GM12878 (cell line): ENCODE measurements around the gene C16orf78. TPM values are rescaled to one million over a fixed set of nuclear protein-coding genes. Genes with fewer than 3 reads are reported as not detected.

ENCODE experiments used
- ATAC-seq: fragments of 200-7000 bp; cut with Tn5 transposase; 3 replicates; pipeline ENCODE4 v1.9.1; 2020; ENCODE audit warnings: mild to moderate bottlenecking, moderate library complexity
- BruUV-seq: library from RNA; stranded (reverse); fragments of 400-500 nt; replicated peaks from 2 replicates; lab custom pipeline; 2021; lab: Mats Ljungman, UMichigan
- CTCF ChIA-PET: fragments of 300-600 bp; sonication (Branson Sonifier 250); formaldehyde crosslinking; extraction: SDS; loops from one replicate; lab custom pipeline; 2021; ENCODE audit warnings: inconsistent platforms; lab: Yijun Ruan, JAX
- POLR2A ChIA-PET: fragments of 350-600 bp; formaldehyde crosslinking; extraction: SDS; loops from one replicate; lab custom pipeline; 2021; ENCODE audit warnings: inconsistent platforms; lab: Charles Lee
- RAD21 ChIA-PET: fragments of 300-600 bp; sonication (Branson Sonifier 250); formaldehyde crosslinking; loops from one replicate; lab custom pipeline; 2023; ENCODE audit warnings: antibody characterized with exemption; ENCODE audit not compliant: unreplicated experiment; lab: Charles Lee
- SMC1A ChIA-PET: fragments of 300-600 bp; sonication (Branson Sonifier 250); formaldehyde crosslinking; loops from one replicate; lab custom pipeline; 2023; ENCODE audit not compliant: unreplicated experiment, uncharacterized antibody; lab: Charles Lee
- DNase-seq: peaks from one replicate; pipeline ENCODE4 v3.0.0-alpha.2; 2011; ENCODE audit warnings: low read depth, low spot score
- FAIRE-seq: peaks from 3 replicates; lab custom pipeline; 2011; peaks lifted over from hg19 to GRCh38; lab: Jason Lieb, UNC
- H2AFZ ChIP-seq: 2 replicates; pipeline ENCODE4 v1.6.0; 2011; ENCODE audit warnings: low read depth, low read length, control low read depth; ENCODE audit not compliant: control insufficient read depth
- H3K27ac ChIP-seq: 2 replicates; pipeline ENCODE4 v1.5.1; 2011; ENCODE audit warnings: control low read depth; ENCODE audit not compliant: control insufficient read depth, insufficient read depth
- H3K27me3 ChIP-seq, 2 experiments: replicated peaks in 1 of 2; 2 replicates each; pipeline versions ENCODE4 v1.6.0 to v1.6.1; 2011; ENCODE audit warnings: low read length in 1 of 2; ENCODE audit not compliant: control insufficient read depth in 2 of 2, insufficient read depth in 2 of 2
- H3K36me3 ChIP-seq, 2 experiments: 2 replicates each; pipeline ENCODE4 v1.5.1; 2011; ENCODE audit warnings: low read length in 1 of 2; ENCODE audit not compliant: control insufficient read depth in 2 of 2, insufficient read depth in 2 of 2
- H3K4me1 ChIP-seq: 2 replicates; pipeline ENCODE4 v1.6.1; 2011; ENCODE audit warnings: mild to moderate bottlenecking, low read length, moderate library complexity, mixed read lengths; ENCODE audit not compliant: control insufficient read depth, insufficient read depth
- H3K4me2 ChIP-seq: 2 replicates; pipeline ENCODE4 v1.6.0; 2011; ENCODE audit warnings: control low read depth; ENCODE audit not compliant: control insufficient read depth, insufficient read depth
- H3K4me3 ChIP-seq: fragments of 200-600 bp; sonication (generic); 2 replicates; pipeline ENCODE4 v1.5.1; 2016
- H3K79me2 ChIP-seq: 2 replicates; pipeline ENCODE4 v1.6.0; 2011; ENCODE audit warnings: low read length; ENCODE audit not compliant: control insufficient read depth, insufficient read depth
- H3K9ac ChIP-seq: 2 replicates; pipeline ENCODE4 v1.8.0; 2011; ENCODE audit warnings: low read length, control low read depth, mixed read lengths; ENCODE audit not compliant: control insufficient read depth, insufficient read depth
- H3K9me3 ChIP-seq: replicated peaks from 3 replicates; pipeline ENCODE4 v1.5.1; 2011; ENCODE audit warnings: mild to moderate bottlenecking, low read length; ENCODE audit not compliant: control insufficient read depth, insufficient read depth
- H4K20me1 ChIP-seq: 2 replicates; pipeline ENCODE4 v1.6.0; 2011; ENCODE audit not compliant: control insufficient read depth, insufficient read depth
- ATF7 ChIP-seq: fragments of 450-650 bp; IDR thresholded peaks from 2 replicates; pipeline ENCODE4 v1.6.1; 2016; ENCODE audit warnings: low read depth, mild to moderate bottlenecking
- E4F1 ChIP-seq: fragments of 450-650 bp; IDR thresholded peaks from 2 replicates; pipeline ENCODE4 v1.6.1; 2018; ENCODE audit warnings: borderline replicate concordance, mild to moderate bottlenecking; ENCODE audit not compliant: partially characterized antibody
- ESRRA ChIP-seq: IDR thresholded peaks from 2 replicates; pipeline ENCODE4 v1.6.1; 2012; ENCODE audit warnings: mild to moderate bottlenecking, low read length, improper control_type of control experiment
- FOXK2 ChIP-seq: fragments of 450-650 bp; IDR thresholded peaks from 2 replicates; pipeline ENCODE4 v1.6.1; 2017; ENCODE audit warnings: mild to moderate bottlenecking, moderate library complexity
- KAT2A ChIP-seq: conservative IDR thresholded peaks from 2 replicates; pipeline ENCODE4 v1.6.1; 2011; ENCODE audit warnings: low read depth, low read length; ENCODE audit not compliant: control insufficient read depth
- MYB ChIP-seq: fragments of 150-350 bp; IDR thresholded peaks from 2 replicates; pipeline ENCODE4 v1.6.1; 2014; ENCODE audit warnings: mild to moderate bottlenecking, low read depth, low read length, borderline replicate concordance
- NFYB ChIP-seq: IDR thresholded peaks from 2 replicates; pipeline ENCODE4 v1.6.1; 2011; ENCODE audit warnings: low read depth, mild to moderate bottlenecking, low read length, improper control_type of control experiment, moderate library complexity; ENCODE audit not compliant: insufficient read depth
- NR2C1 ChIP-seq: fragments of 450-650 bp; IDR thresholded peaks from 2 replicates; pipeline ENCODE4 v1.6.1; 2017; ENCODE audit warnings: antibody characterized with exemption, mild to moderate bottlenecking, moderate library complexity
- POLR2AphosphoS2 ChIP-seq: IDR thresholded peaks from 2 replicates; pipeline ENCODE4 v1.6.1; 2011; ENCODE audit warnings: low read depth, mild to moderate bottlenecking, low read length, improper control_type of control experiment, moderate library complexity
- SPI1 ChIP-seq: IDR thresholded peaks from 2 replicates; pipeline ENCODE4 v1.6.1; 2011; ENCODE audit warnings: low read depth, mild to moderate bottlenecking, low read length, moderate library complexity, borderline replicate concordance; ENCODE audit not compliant: insufficient read depth
- SRF ChIP-seq, 2 experiments: IDR thresholded peaks; 2 replicates each; pipeline ENCODE4 v1.6.1; 2011; ENCODE audit warnings: low read depth in 2 of 2, low read length in 2 of 2, mild to moderate bottlenecking in 1 of 2, moderate library complexity in 1 of 2
- ZNF207 ChIP-seq: fragments of 450-650 bp; IDR thresholded peaks from 2 replicates; pipeline ENCODE4 v1.6.1; 2014; ENCODE audit warnings: antibody characterized with exemption, mild to moderate bottlenecking, borderline replicate concordance
- ZNF217 ChIP-seq: fragments of 450-650 bp; IDR thresholded peaks from 2 replicates; pipeline ENCODE4 v1.6.1; 2017; ENCODE audit warnings: antibody characterized with exemption, mild to moderate bottlenecking
- ZNF592 ChIP-seq: fragments of 450-650 bp; IDR thresholded peaks from 2 replicates; pipeline ENCODE4 v1.6.1; 2017; ENCODE audit warnings: mild to moderate bottlenecking, moderate library complexity
- WGBS: methylation state at CpG from one replicate; pipeline ENCODE4 v1.1.6; 2016; ENCODE audit warnings: low lambda C conversion rate; ENCODE audit not compliant: insufficient replicate concordance, insufficient coverage; ENCODE audit errors: missing lambda C conversion rate; 5-methylcytosine and 5-hydroxymethylcytosine counted together
- in situ Hi-C: fragments of 300-500 bp; cut with MboI; formaldehyde crosslinking; loops from 9 replicates; pipeline ENCODE4 v1.14.3; 2018; ENCODE audit warnings: mixed read lengths
- intact Hi-C: fragments of 100-400 bp; cut with micrococcal nuclease; formaldehyde crosslinking; loops from one replicate; pipeline ENCODE4 v1.14.2; 2022; ENCODE audit not compliant: unreplicated experiment
- polyA plus RNA-seq, 11 experiments: library from polyadenylated mRNA; depleted of rRNA in 4 of 11; unstranded in 6 of 11; stranded (reverse) in 5 of 11; fragments of >200 nt; fragmentation: Nextera tagmentation in 4 of 11; fragmentation: Illumina TruSeq in 1 of 11; extraction: Ambion mirVana in 4 of 11; extraction: Trizol in 1 of 11; gene quantifications; 1 replicate in 1 of 11; 2 replicates in 10 of 11; pipeline versions ENCODE4 v1.2.1 to v1.2.3, GENCODE V29; 2011 to 2016; ENCODE audit warnings: inconsistent platforms in 2 of 11, missing spikeins in 2 of 11, low read depth in 1 of 11
- total RNA-seq, 4 experiments: library from RNA; depleted of rRNA in 3 of 4; stranded (reverse); fragments of >200 nt in 3 of 4; fragmentation: Illumina TruSeq in 1 of 4; extraction: Trizol in 1 of 4; gene quantifications; 2 replicates each; pipeline versions ENCODE4 v1.2.1 to v1.2.3, GENCODE V29; 2013 to 2021

The C16orf78 gene
- total and polyA plus RNA-seq, 10 of the 15 experiments (the other 5 are each of a cell fraction or from before 2014, with no cell fraction given), result not detected

- Histone ChIP-seq H3K4me3 (no peak overlapping the region), H4K20me1 (no peaks in the 10 kb centered on the region), H3K36me3 (no peaks in the 10 kb centered on the region), H3K9ac (no peak overlapping the region), H3K27ac (no peak overlapping the region), H3K9me3 (no peaks in the 10 kb centered on the region; the same call in 2 of the 3 replicates), H3K27me3 (no peaks in the 10 kb centered on the region), H3K79me2 (no peaks in the 10 kb centered on the region), H3K4me1 (peaks cover 4% of the 10 kb centered on the region; the same call in 1 of the 2 replicates), H2AFZ (no peak overlapping the region), H3K4me2 (no peak overlapping the region)
- FAIRE-seq (no peak), ATAC-seq (no peak), DNase-seq (no peak)
- SMC1A ChIA-PET, result no interaction called here
- 64% methylated on average over 2 of the region's 2 CpGs for WGBS
- BruUV-seq, result no TSS peak
- TF ChIP-seq KAT2A (no peak), NFYB (no peak), POLR2AphosphoS2 (no peak), ZNF592 (no peak), FOXK2 (no peak), SRF (IDR thresholded peaks at IDR 0.05; ENCODE audit: low read depth in 2 of 2, low read length in 2 of 2) (no peak), ZNF207 (no peak), ZNF217 (no peak), MYB (no peak), ATF7 (no peak), ESRRA (no peak), SPI1 (no peak), E4F1 (no peak), NR2C1 (no peak)
- RAD21 ChIA-PET, result no interaction called here
- in situ Hi-C loops (no loop called here), intact Hi-C loops (loop anchor here (5.0 kb wide), 1 partner anchor 513 kb away; no protein-coding TSS in a partner anchor)
- POLR2A ChIA-PET, result no interaction called here
- CTCF ChIA-PET, result interaction anchor here (0.6 to 2.3 kb wide), 3 partner anchors 184 to 672 kb away, joined by 3 to 22 read pairs (median 3); no protein-coding TSS in a partner anchor
Measured at GRCh38 chr16:49409121-49409520, 35.5 kb downstream of the C16orf78 start.
